GM12878 (cell line): ENCODE results near the gene GRIN3A. TPM values are rescaled to one million over a fixed set of nuclear protein-coding genes. Genes with fewer than 3 reads are reported as not detected.

ENCODE experiments used
- ATAC-seq: fragments of 200-7000 bp; cut with Tn5 transposase; 3 replicates; pipeline ENCODE4 v1.9.1; 2020; ENCODE audit warnings: mild to moderate bottlenecking, moderate library complexity
- BruUV-seq: library from RNA; stranded (reverse); fragments of 400-500 nt; replicated peaks from 2 replicates; lab custom pipeline; 2021; lab: Mats Ljungman, UMichigan
- CTCF ChIA-PET: fragments of 300-600 bp; sonication (Branson Sonifier 250); formaldehyde crosslinking; extraction: SDS; loops from one replicate; lab custom pipeline; 2021; ENCODE audit warnings: inconsistent platforms; lab: Yijun Ruan, JAX
- POLR2A ChIA-PET: fragments of 350-600 bp; formaldehyde crosslinking; extraction: SDS; loops from one replicate; lab custom pipeline; 2021; ENCODE audit warnings: inconsistent platforms; lab: Charles Lee
- RAD21 ChIA-PET: fragments of 300-600 bp; sonication (Branson Sonifier 250); formaldehyde crosslinking; loops from one replicate; lab custom pipeline; 2023; ENCODE audit warnings: antibody characterized with exemption; ENCODE audit not compliant: unreplicated experiment; lab: Charles Lee
- SMC1A ChIA-PET: fragments of 300-600 bp; sonication (Branson Sonifier 250); formaldehyde crosslinking; loops from one replicate; lab custom pipeline; 2023; ENCODE audit not compliant: unreplicated experiment, uncharacterized antibody; lab: Charles Lee
- DNase-seq: peaks from one replicate; pipeline ENCODE4 v3.0.0-alpha.2; 2011; ENCODE audit warnings: low read depth, low spot score
- FAIRE-seq: peaks from 3 replicates; lab custom pipeline; 2011; peaks lifted over from hg19 to GRCh38; lab: Jason Lieb, UNC
- H2AFZ ChIP-seq: 2 replicates; pipeline ENCODE4 v1.6.0; 2011; ENCODE audit warnings: low read depth, low read length, control low read depth; ENCODE audit not compliant: control insufficient read depth
- H3K27ac ChIP-seq: 2 replicates; pipeline ENCODE4 v1.5.1; 2011; ENCODE audit warnings: control low read depth; ENCODE audit not compliant: control insufficient read depth, insufficient read depth
- H3K27me3 ChIP-seq, 2 experiments: replicated peaks in 1 of 2; 2 replicates each; pipeline versions ENCODE4 v1.6.0 to v1.6.1; 2011; ENCODE audit warnings: low read length in 1 of 2; ENCODE audit not compliant: control insufficient read depth in 2 of 2, insufficient read depth in 2 of 2
- H3K36me3 ChIP-seq, 2 experiments: 2 replicates each; pipeline ENCODE4 v1.5.1; 2011; ENCODE audit warnings: low read length in 1 of 2; ENCODE audit not compliant: control insufficient read depth in 2 of 2, insufficient read depth in 2 of 2
- H3K4me1 ChIP-seq: 2 replicates; pipeline ENCODE4 v1.6.1; 2011; ENCODE audit warnings: mild to moderate bottlenecking, low read length, moderate library complexity, mixed read lengths; ENCODE audit not compliant: control insufficient read depth, insufficient read depth
- H3K4me2 ChIP-seq: 2 replicates; pipeline ENCODE4 v1.6.0; 2011; ENCODE audit warnings: control low read depth; ENCODE audit not compliant: control insufficient read depth, insufficient read depth
- H3K4me3 ChIP-seq: fragments of 200-600 bp; sonication (generic); 2 replicates; pipeline ENCODE4 v1.5.1; 2016
- H3K79me2 ChIP-seq: 2 replicates; pipeline ENCODE4 v1.6.0; 2011; ENCODE audit warnings: low read length; ENCODE audit not compliant: control insufficient read depth, insufficient read depth
- H3K9ac ChIP-seq: 2 replicates; pipeline ENCODE4 v1.8.0; 2011; ENCODE audit warnings: low read length, control low read depth, mixed read lengths; ENCODE audit not compliant: control insufficient read depth, insufficient read depth
- H3K9me3 ChIP-seq: replicated peaks from 3 replicates; pipeline ENCODE4 v1.5.1; 2011; ENCODE audit warnings: mild to moderate bottlenecking, low read length; ENCODE audit not compliant: control insufficient read depth, insufficient read depth
- H4K20me1 ChIP-seq: 2 replicates; pipeline ENCODE4 v1.6.0; 2011; ENCODE audit not compliant: control insufficient read depth, insufficient read depth
- BCL11A ChIP-seq: IDR thresholded peaks from 2 replicates; pipeline ENCODE4 v1.6.1; 2011; ENCODE audit warnings: low read depth, low read length
- CBX3 ChIP-seq: fragments of 200-600 bp; sonication (generic); IDR thresholded peaks from 2 replicates; pipeline ENCODE4 v1.6.1; 2016; ENCODE audit warnings: low read depth, borderline replicate concordance
- CHD2 ChIP-seq: IDR thresholded peaks from 2 replicates; pipeline ENCODE4 v1.6.1; 2011; ENCODE audit warnings: low read depth, low read length, improper control_type of control experiment, borderline replicate concordance
- IKZF1 ChIP-seq: fragments of 450-650 bp; conservative IDR thresholded peaks from 2 replicates; pipeline ENCODE4 v1.6.1; 2017; ENCODE audit warnings: antibody characterized with exemption, mild to moderate bottlenecking
- JUNB ChIP-seq: IDR thresholded peaks from 2 replicates; pipeline ENCODE4 v1.6.1; 2016; ENCODE audit warnings: antibody characterized with exemption, mild to moderate bottlenecking
- LARP7 ChIP-seq: fragments of 450-650 bp; IDR thresholded peaks from 2 replicates; pipeline ENCODE4 v1.6.1; 2017; ENCODE audit warnings: mild to moderate bottlenecking
- MYB ChIP-seq: fragments of 150-350 bp; IDR thresholded peaks from 2 replicates; pipeline ENCODE4 v1.6.1; 2014; ENCODE audit warnings: mild to moderate bottlenecking, low read depth, low read length, borderline replicate concordance
- PAX8 ChIP-seq: fragments of 450-650 bp; IDR thresholded peaks from 2 replicates; pipeline ENCODE4 v1.6.1; 2017; ENCODE audit warnings: mild to moderate bottlenecking, moderate library complexity
- POLR2AphosphoS2 ChIP-seq: IDR thresholded peaks from 2 replicates; pipeline ENCODE4 v1.6.1; 2011; ENCODE audit warnings: low read depth, mild to moderate bottlenecking, low read length, improper control_type of control experiment, moderate library complexity
- RB1 ChIP-seq: fragments of 450-650 bp; formaldehyde crosslinking; IDR thresholded peaks from 2 replicates; pipeline ENCODE4 v1.6.1; 2017; ENCODE audit warnings: mild to moderate bottlenecking, borderline replicate concordance
- RUNX3 ChIP-seq: IDR thresholded peaks from 2 replicates; pipeline ENCODE4 v1.6.1; 2012; ENCODE audit warnings: low read length, inconsistent platforms
- SMARCA5 ChIP-seq: fragments of 450-650 bp; IDR thresholded peaks from 2 replicates; pipeline ENCODE4 v1.6.1; 2017; ENCODE audit warnings: mild to moderate bottlenecking
- SREBF1 ChIP-seq: IDR thresholded peaks from 2 replicates; pipeline ENCODE4 v1.6.1; 2012; ENCODE audit warnings: mild to moderate bottlenecking, low read length
- ZNF217 ChIP-seq: fragments of 450-650 bp; IDR thresholded peaks from 2 replicates; pipeline ENCODE4 v1.6.1; 2017; ENCODE audit warnings: antibody characterized with exemption, mild to moderate bottlenecking
- ZNF24 ChIP-seq: fragments of 450-650 bp; IDR thresholded peaks from 2 replicates; pipeline ENCODE4 v1.6.1; 2017; ENCODE audit warnings: antibody characterized with exemption, mild to moderate bottlenecking
- WGBS: methylation state at CpG from one replicate; pipeline ENCODE4 v1.1.6; 2016; ENCODE audit warnings: low lambda C conversion rate; ENCODE audit not compliant: insufficient replicate concordance, insufficient coverage; ENCODE audit errors: missing lambda C conversion rate; 5-methylcytosine and 5-hydroxymethylcytosine counted together
- in situ Hi-C: fragments of 300-500 bp; cut with MboI; formaldehyde crosslinking; loops from 9 replicates; pipeline ENCODE4 v1.14.3; 2018; ENCODE audit warnings: mixed read lengths
- intact Hi-C: fragments of 100-400 bp; cut with micrococcal nuclease; formaldehyde crosslinking; loops from one replicate; pipeline ENCODE4 v1.14.2; 2022; ENCODE audit not compliant: unreplicated experiment
- polyA plus RNA-seq, 11 experiments: library from polyadenylated mRNA; depleted of rRNA in 4 of 11; unstranded in 6 of 11; stranded (reverse) in 5 of 11; fragments of >200 nt; fragmentation: Nextera tagmentation in 4 of 11; fragmentation: Illumina TruSeq in 1 of 11; extraction: Ambion mirVana in 4 of 11; extraction: Trizol in 1 of 11; gene quantifications; 1 replicate in 1 of 11; 2 replicates in 10 of 11; pipeline versions ENCODE4 v1.2.1 to v1.2.3, GENCODE V29; 2011 to 2016; ENCODE audit warnings: inconsistent platforms in 2 of 11, missing spikeins in 2 of 11, low read depth in 1 of 11
- total RNA-seq, 4 experiments: library from RNA; depleted of rRNA in 3 of 4; stranded (reverse); fragments of >200 nt in 3 of 4; fragmentation: Illumina TruSeq in 1 of 4; extraction: Trizol in 1 of 4; gene quantifications; 2 replicates each; pipeline versions ENCODE4 v1.2.1 to v1.2.3, GENCODE V29; 2013 to 2021
- TF ChIP-seq, protein P1 (sequence below): fragments of 450-650 bp; IDR thresholded peaks from 2 replicates; pipeline ENCODE4 v1.6.1; 2017; ENCODE audit warnings: antibody characterized with exemption, mild to moderate bottlenecking, moderate library complexity

Gene GRIN3A
- total and polyA plus RNA-seq, 10 of the 15 experiments (the other 5 are each of a cell fraction or from before 2014, with no cell fraction given): 0.03 to 0.05 (median 0.04) TPM; not detected in 7

GRCh38 chr9:101618698-101619097 lies 119.7 kb downstream of the GRIN3A start:
- BruUV-seq: no TSS peak
- ATAC-seq (peak; percentile 62), FAIRE-seq (no peak), DNase-seq (no peak)
- ChIA-PET RAD21 (no interaction called here), SMC1A (no interaction called here), CTCF (no interaction called here), POLR2A (no interaction called here)
- Histone ChIP-seq H3K36me3 (no peaks in the 10 kb centered on the region), H3K79me2 (no peaks in the 10 kb centered on the region), H3K27ac (no peak overlapping the region), H3K4me3 (no peak overlapping the region), H2AFZ (no peak overlapping the region), H3K27me3 (no peaks in the 10 kb centered on the region), H3K9ac (no peak overlapping the region), H3K9me3 (no peaks in the 10 kb centered on the region), H4K20me1 (no peaks in the 10 kb centered on the region), H3K4me2 (no peak overlapping the region), H3K4me1 (no peaks in the 10 kb centered on the region)
- intact Hi-C loops: no loop called here
- TF ChIP-seq RUNX3 (peak; percentile 72), SREBF1 (no peak), JUNB (peak; percentile 82)
- in situ Hi-C loops: no loop called here

- RAD21 ChIA-PET: no interaction called here
- Histone ChIP-seq H4K20me1 (no peaks in the 10 kb centered on the region), H3K4me1 (no peaks in the 10 kb centered on the region), H3K4me2 (no peak overlapping the region), H3K4me3 (no peak overlapping the region), H2AFZ (no peak overlapping the region), H3K36me3 (no peaks in the 10 kb centered on the region), H3K79me2 (no peaks in the 10 kb centered on the region), H3K9ac (no peak overlapping the region), H3K27me3 (no peaks in the 10 kb centered on the region; a peak in 1 of 4 replicates), H3K9me3 (no peaks in the 10 kb centered on the region), H3K27ac (no peak overlapping the region)
- DNase-seq: no peak
- POLR2A ChIA-PET: interaction anchor here (0.5 kb wide), 1 partner anchor 366 kb away, joined by 3 read pairs; no protein-coding TSS in a partner anchor
- ATAC-seq: no peak
- no peak for FAIRE-seq
- in situ Hi-C loops: no loop called here
- SMC1A ChIA-PET: no interaction called here
- CTCF ChIA-PET: no interaction called here
- 25% methylated on average over 3 of the region's 3 CpGs for WGBS
- intact Hi-C loops: no loop called here
- BruUV-seq: no TSS peak
- no peak for TF ChIP-seq RB1
- TF ChIP-seq BCL11A: no peak
- no peak for TF ChIP-seq MYB
- TF ChIP-seq ZNF217: no peak
- no peak for TF ChIP-seq LARP7
- no peak for TF ChIP-seq POLR2AphosphoS2
- TF ChIP-seq, protein P1, sequence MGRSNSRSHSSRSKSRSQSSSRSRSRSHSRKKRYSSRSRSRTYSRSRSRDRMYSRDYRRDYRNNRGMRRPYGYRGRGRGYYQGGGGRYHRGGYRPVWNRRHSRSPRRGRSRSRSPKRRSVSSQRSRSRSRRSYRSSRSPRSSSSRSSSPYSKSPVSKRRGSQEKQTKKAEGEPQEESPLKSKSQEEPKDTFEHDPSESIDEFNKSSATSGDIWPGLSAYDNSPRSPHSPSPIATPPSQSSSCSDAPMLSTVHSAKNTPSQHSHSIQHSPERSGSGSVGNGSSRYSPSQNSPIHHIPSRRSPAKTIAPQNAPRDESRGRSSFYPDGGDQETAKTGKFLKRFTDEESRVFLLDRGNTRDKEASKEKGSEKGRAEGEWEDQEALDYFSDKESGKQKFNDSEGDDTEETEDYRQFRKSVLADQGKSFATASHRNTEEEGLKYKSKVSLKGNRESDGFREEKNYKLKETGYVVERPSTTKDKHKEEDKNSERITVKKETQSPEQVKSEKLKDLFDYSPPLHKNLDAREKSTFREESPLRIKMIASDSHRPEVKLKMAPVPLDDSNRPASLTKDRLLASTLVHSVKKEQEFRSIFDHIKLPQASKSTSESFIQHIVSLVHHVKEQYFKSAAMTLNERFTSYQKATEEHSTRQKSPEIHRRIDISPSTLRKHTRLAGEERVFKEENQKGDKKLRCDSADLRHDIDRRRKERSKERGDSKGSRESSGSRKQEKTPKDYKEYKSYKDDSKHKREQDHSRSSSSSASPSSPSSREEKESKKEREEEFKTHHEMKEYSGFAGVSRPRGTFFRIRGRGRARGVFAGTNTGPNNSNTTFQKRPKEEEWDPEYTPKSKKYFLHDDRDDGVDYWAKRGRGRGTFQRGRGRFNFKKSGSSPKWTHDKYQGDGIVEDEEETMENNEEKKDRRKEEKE: no peak
- no peak for TF ChIP-seq CBX3
- no peak for TF ChIP-seq ZNF24
- no peak for TF ChIP-seq PAX8
- no peak for TF ChIP-seq IKZF1
- TF ChIP-seq SREBF1: no peak
- no peak for TF ChIP-seq CHD2
- no peak for TF ChIP-seq SMARCA5
Measured at GRCh38 chr9:101605547-101605946, 132.9 kb downstream of the GRIN3A start.
